Right atrium auricular region (tissue), 2 donors: ENCODE measurements around the gene NNT. TPM values are rescaled to one million over a fixed set of nuclear protein-coding genes. Genes with fewer than 3 reads are reported as not detected.
"Not testable (repeated sequence)": the region's sequence is repeated elsewhere in the genome, so short reads cannot be mapped to it uniquely, and the experiment has no call there.

ENCODE experiments used
- DNase-seq: peaks from one replicate; pipeline ENCODE4 v3.0.0-alpha.2; 2019; ENCODE audit warnings: low spot score
- H3K27ac ChIP-seq, 2 donors: fragments of 200-600 bp; sonication (generic); 1 replicate in 1 of 2; 2 replicates in 1 of 2; pipeline ENCODE4 v1.5.1; 2016 to 2019
- H3K27me3 ChIP-seq, 2 donors: fragments of 200-600 bp; sonication (generic); one replicate each; pipeline versions ENCODE4 v1.5.1 to v1.6.0; 2017 to 2019
- H3K36me3 ChIP-seq: fragments of 200-600 bp; sonication (generic); one replicate; pipeline ENCODE4 v1.5.1; 2016
- H3K4me1 ChIP-seq, 2 donors: fragments of 200-600 bp; sonication (generic); one replicate each; pipeline versions ENCODE4 v1.5.1 to v1.6.0; 2017 to 2019
- H3K4me3 ChIP-seq, 2 donors: fragments of 200-600 bp; sonication (generic); 1 replicate in 1 of 2; 2 replicates in 1 of 2; pipeline ENCODE4 v1.5.1; 2017 to 2019; ENCODE audit warnings: mild to moderate bottlenecking in 1 of 2, moderate library complexity in 1 of 2
- H3K9me3 ChIP-seq, 2 donors: fragments of 200-600 bp; sonication (generic); one replicate each; pipeline ENCODE4 v1.5.1; 2019
- CTCF ChIP-seq, 2 donors: fragments of 200-600 bp; sonication (generic); IDR thresholded peaks; one replicate each; pipeline ENCODE4 v1.5.1; 2019; ENCODE audit warnings: antibody characterized with exemption in 2 of 2
- total RNA-seq, 2 donors: library from RNA; depleted of rRNA; stranded (reverse); fragments of >200 nt; gene quantifications; one replicate each; pipeline ENCODE4 v1.1.0, GENCODE V29; 2016

Gene NNT
- total RNA-seq, 2 donors from 2014 or later: 109 to 328 TPM

- no peak for TF ChIP-seq CTCF (IDR thresholded peaks at IDR 0.05)
- Histone ChIP-seq H3K9me3 (no peaks in the 10 kb centered on the region), H3K4me3 (no peak overlapping the region), H3K36me3 (peaks cover 7% of the 10 kb centered on the region), H3K27me3 (no peaks in the 10 kb centered on the region), H3K4me1 (no peaks in the 10 kb centered on the region), H3K27ac (no peak overlapping the region)
- no peak for DNase-seq
These were observed 108.5 kb downstream of the NNT start for GRCh38 chr5:43711496-43711895.

GRCh38 chr5:43712081-43712480, 109.1 kb downstream of the NNT start:
- DNase-seq: no peak
- Histone ChIP-seq H3K36me3 (peaks cover under 1% of the 10 kb centered on the region), H3K4me3 (no peak overlapping the region), H3K4me1 (no peaks in the 10 kb centered on the region), H3K9me3 (no peaks in the 10 kb centered on the region), H3K27me3 (no peaks in the 10 kb centered on the region), H3K27ac (no peak overlapping the region)
- TF ChIP-seq CTCF (IDR thresholded peaks at IDR 0.05): no peak

DNA sequence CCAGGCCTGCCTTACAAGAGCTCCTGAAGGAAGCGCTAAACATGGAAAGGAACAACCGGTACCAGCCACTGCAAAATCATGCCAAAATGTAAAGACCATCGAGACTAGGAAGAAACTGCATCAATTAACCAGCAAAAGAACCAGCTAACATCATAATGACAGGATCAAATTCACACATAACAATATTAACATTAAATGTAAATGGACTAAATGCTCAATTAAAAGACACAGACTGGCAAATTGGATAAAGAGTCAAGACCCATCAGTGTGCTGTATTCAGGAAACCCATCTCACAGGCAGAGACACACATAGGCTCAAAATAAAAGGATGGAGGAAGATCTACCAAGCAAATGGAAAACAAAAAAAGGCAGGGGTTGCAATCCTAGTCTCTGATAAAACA, 116.8 kb downstream of the NNT start:
- not testable (repeated sequence) for H3K9me3 ChIP-seq, DNase-seq, H3K4me1 ChIP-seq

DNA sequence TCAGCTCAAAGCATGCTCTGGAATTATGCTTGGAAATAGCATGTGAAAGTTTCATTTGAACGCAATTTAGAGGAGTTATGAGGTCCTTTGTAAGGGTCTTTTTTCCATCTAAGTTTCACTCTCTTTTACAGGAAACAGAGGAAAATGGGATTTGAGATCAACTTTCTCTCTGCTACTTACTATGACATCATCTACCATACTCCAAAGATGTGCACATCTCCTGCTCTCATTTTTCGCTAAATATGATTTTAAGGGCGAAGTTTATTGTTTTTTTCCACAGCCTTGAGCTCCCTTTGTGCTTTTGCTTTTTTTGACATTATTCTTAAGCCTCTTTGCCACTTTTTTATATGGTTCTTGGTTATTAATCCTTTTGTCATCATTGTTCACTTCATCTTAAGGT, 125.6 kb downstream of the NNT start:
- no peak for DNase-seq
- Histone ChIP-seq H3K4me3 (no peak overlapping the region), H3K36me3 (no peaks in the 10 kb centered on the region), H3K4me1 (no peaks in the 10 kb centered on the region), H3K27ac (no peak overlapping the region), H3K27me3 (no peaks in the 10 kb centered on the region), H3K9me3 (no peaks in the 10 kb centered on the region)
- TF ChIP-seq CTCF (IDR thresholded peaks at IDR 0.05): no peak

More for the DNA sequence above, 116.8 kb downstream of the NNT start:
- not testable (repeated sequence) for H3K27ac ChIP-seq, H3K4me3 ChIP-seq, H3K36me3 ChIP-seq, H3K27me3 ChIP-seq

- DNase-seq: no peak
- TF ChIP-seq CTCF (IDR thresholded peaks at IDR 0.05): peak; percentile 40 to 70
- H3K4me1 ChIP-seq: no peaks in the 10 kb centered on the region
- no peaks in the 10 kb centered on the region for H3K9me3 ChIP-seq
- H3K4me3 ChIP-seq: no peak overlapping the region
- no peaks in the 10 kb centered on the region for H3K36me3 ChIP-seq
- no peaks in the 10 kb centered on the region for H3K27me3 ChIP-seq
- no peak overlapping the region for H3K27ac ChIP-seq
These were observed 127.0 kb downstream of the NNT start for GRCh38 chr5:43729846-43730478.

GRCh38 chr5:43730832-43731342, 127.9 kb downstream of the NNT start:
- no peak for TF ChIP-seq CTCF (IDR thresholded peaks at IDR 0.05)
- no peak for DNase-seq
- Histone ChIP-seq H3K4me1 (no peaks in the 10 kb centered on the region), H3K27ac (no peak overlapping the region), H3K4me3 (no peak overlapping the region), H3K9me3 (no peaks in the 10 kb centered on the region), H3K36me3 (no peaks in the 10 kb centered on the region), H3K27me3 (no peaks in the 10 kb centered on the region)
